Raji (cell line): ENCODE data around the gene TNFRSF25.

Source experiments
- POLR2A ChIP-seq: IDR thresholded peaks from 2 replicates; pipeline ENCODE4 v1.6.1; 2011; ENCODE audit warnings: low read depth, low read length, control low read depth; ENCODE audit not compliant: insufficient read depth

The TNFRSF25 gene, protein sequence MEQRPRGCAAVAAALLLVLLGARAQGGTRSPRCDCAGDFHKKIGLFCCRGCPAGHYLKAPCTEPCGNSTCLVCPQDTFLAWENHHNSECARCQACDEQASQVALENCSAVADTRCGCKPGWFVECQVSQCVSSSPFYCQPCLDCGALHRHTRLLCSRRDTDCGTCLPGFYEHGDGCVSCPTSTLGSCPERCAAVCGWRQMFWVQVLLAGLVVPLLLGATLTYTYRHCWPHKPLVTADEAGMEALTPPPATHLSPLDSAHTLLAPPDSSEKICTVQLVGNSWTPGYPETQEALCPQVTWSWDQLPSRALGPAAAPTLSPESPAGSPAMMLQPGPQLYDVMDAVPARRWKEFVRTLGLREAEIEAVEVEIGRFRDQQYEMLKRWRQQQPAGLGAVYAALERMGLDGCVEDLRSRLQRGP

DNA sequence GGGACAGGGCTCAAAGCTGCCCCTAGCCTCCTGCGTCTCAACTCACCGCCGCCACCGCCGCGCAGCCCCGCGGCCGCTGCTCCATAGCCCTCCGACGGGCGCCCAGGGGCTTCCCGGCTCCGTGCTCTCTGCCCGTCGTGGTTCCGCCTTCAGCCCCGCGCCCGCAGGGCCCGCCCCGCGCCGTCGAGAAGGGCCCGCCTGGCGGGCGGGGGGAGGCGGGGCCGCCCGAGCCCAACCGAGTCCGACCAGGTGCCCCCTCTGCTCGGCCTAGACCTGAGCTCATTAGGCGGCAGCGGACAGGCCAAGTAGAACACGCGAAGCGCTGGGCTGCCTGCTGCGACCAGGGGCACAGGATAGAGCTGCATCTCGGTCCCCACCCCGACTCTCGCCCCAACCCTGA is at the start of gene TNFRSF25:
TNFRSF25 (minus strand) TSS at position 151 of the 400 bp plus-strand sequence; CDS start at position 85, 66 bp downstream.
- no peak for TF ChIP-seq POLR2A

DNA sequence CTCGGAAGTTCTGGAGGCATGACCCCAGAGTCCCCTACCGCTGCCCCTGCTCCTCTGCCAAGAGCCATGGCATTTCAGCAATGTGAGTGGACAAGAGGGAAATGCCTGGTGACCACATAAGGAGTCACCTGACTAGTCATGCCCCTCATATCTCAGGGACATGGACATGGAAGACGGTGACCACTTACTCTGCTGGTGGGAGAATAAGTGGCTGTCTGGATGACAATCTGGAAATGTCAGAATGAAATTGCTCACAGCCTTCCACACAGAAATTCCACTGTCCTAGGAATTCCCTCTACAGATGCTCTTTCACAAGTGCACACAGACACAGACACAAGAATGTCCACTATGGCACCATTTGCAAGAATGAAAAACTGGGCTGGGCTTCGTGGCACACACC is 49.8 kb upstream of the TNFRSF25 start:
- no peak for TF ChIP-seq POLR2A

DNA sequence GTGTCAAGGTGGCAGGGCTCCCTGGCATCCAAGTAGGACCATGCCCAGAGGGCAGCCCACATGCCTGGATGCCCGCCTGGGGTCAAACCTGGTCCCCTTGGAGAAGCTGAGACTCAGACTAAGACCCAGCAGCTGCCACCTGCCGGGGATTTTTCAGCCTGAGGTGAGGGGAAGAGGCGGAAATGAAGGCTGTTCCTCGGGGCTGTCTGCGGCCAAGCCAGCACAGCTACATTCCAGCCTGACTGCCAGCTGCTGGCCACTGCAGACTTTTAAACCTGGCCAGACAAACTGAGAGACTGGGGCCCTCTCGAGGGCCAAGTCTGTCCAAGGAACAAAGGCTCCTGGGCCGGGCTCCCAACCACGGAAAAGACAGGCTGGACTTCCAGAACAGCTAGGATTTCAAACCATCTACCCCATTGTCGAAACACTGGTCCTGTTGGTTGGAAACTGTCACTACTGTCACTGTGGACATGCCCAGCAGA is 47.4 kb upstream of the TNFRSF25 start:
- TF ChIP-seq POLR2A = no peak

DNA sequence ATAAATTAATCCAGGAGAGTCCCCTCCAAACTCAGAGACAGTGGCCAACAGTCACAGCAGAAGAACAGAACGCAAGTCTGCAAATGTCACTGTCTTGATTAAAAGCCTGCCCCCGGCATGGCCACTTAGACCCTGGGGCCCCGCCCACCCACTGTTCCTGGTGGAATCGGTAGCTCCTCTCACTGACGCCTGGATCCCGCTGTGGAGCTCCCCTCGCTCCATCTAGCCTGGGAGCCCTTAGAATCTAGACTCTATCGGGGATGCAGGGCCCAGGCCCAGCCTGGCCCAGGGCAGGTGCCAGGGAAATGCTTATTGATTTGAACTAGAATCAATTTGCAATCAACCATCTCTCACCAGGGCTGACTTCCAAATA is 46.9 kb upstream of the TNFRSF25 start:
- no peak for TF ChIP-seq POLR2A

DNA sequence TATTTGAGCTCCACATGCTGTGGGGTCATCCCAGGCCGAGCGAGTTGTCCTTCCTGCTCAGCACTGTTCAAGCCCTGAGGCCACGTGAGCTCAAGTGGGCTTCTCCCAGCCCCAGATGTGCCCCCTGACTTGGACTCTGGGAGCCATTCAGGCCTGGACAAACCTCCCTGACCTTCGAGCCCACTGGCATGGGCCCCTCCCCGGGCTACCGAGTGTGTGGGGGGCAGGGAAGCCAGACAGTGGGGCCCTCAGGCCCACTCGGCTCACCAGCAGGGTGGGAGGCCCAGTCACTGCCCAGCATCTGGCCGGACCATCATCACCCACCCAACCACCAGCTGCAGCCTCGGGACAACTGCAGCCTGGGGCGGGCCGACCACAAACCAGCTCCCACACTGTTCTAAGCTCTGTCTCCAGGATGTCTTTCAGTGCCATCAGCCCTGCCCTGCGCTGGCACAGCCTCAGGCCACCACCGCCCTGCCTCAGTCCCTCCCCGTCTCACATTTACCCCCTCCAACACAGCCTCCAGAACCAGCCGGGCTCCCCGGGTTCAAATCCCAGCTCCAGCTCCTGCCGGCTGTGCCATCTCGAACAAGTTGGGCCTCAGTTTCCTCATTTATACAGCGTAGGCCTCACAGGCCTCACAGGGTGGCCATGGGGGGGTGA is 46.4 kb upstream of the TNFRSF25 start:
- no peak for TF ChIP-seq POLR2A

DNA sequence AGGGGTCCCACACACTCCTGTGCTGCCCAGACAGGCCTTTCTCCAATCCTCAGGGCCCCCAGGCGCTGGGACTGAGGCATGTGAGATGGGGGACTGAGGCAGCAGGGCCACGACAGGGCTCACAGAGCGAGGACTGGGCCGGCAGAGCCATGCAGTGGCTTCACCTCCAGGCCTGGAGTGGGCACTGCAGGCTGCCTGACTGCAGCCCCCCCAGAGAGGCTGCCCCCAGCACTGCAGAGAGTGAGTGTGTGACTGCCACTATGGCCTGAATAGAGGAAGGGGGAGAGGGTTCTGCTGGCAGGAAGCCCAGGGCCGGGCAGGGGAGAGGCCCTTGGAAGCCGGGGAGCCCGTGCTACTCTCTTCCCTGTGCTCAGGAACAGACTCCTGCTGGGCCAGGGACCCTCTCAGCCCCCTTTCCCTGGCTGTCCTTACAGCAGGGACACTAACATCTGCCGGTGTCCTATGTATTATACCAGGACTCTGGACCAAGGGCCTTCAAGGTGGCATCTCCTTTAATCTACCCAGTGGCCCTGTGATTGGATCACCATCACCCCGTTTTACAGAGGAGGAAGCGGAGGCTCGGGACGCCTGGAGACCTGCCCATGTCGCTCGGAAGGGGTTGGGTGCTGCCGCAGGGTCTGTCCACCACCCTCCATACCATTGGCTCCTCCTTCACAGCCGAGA is 45.7 kb upstream of the TNFRSF25 start:
- no peak for TF ChIP-seq POLR2A

DNA sequence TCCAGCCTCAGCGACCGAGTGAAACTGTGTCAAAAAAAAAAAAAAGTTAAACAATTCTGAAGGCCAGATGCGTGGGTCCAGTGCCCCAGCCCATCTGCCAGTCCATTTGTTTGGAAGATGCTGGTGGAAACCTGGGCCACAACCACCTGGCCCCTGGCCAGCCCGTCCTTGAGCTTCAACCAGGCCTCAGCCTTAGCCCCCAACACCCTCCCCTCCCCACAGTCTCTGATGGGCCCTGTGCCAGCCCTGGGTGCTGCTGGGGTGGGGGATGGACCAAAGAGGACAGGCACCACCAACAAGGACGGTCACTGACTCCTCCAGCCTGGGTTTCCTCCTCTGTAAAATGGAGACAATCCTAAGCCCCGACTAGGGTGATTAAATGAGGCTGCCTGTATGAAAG is 45.1 kb upstream of the TNFRSF25 start:
- no peak for TF ChIP-seq POLR2A

DNA sequence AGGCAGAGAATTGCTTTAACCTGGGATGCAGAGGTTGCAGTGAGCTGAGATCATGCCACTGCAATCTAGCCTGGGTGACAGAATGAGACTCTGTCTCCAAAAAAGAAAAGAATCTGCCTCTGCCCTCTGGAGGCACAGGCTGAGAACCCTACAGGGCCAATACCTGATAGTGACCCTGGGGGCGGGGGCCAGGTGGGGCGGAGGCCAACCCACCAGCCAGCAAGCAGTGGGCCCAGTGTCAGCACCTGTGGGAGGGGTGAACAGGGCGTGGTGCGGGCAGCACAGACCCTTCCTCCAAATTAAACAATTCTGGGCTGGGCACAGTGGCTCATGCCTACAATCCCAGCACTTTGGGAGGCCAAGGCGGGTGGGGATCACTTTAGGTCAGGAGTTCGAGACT is 44.5 kb upstream of the TNFRSF25 start:
- TF ChIP-seq POLR2A = no peak

DNA sequence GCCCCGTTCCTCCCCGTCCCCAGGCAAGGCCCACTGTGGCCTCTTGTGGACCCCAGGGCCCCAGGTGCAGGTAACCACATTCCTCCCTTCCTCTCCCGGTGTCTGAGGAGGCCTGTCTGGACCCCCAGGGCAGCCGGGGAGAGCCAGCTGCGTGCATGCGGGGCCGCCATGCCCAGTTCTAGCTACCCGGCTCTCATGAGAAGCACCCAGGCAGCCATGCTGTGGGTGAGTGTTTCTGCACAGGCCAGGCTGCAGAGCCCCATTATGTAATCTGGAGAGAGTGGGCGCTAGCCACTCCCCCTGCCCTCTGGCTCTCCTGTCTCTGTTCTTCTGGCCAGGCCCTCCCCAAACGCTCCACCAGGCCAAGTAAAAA is 43.9 kb upstream of the TNFRSF25 start:
- TF ChIP-seq POLR2A = no peak

DNA sequence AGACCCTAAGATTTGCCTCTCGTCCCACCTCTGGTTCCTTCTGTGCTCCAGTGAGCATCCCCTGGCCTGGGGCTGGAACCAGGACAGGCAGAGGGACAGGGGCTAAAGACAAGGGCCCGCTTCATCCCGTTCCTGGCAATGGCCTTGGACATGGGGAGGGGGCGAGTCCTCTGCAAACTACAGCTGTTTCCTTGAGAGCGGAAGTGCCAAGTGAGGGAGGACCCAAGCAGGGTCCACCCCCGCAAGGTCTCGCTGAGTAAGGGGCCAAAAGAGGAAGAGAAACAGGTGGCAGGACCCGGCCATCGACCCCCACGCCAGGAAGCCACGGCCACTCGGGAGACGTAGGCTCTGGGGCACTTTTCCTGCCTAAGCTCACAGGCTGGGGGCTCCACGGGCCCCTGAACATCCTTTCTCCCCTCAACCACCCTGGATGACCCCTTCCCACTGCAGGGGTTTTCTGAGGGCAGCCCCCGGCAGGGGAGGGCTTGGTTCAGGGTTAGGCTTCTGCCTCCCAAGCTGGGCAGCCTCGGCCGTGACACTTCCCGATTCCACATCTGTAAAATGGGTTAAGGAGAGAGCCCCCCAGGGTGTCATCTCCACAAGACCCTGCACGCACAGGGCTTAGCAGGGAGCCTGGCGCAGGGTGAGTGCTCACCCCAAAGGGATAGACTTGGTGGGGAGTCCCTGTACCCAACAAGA is 43.4 kb upstream of the TNFRSF25 start:
- no peak for TF ChIP-seq POLR2A

DNA sequence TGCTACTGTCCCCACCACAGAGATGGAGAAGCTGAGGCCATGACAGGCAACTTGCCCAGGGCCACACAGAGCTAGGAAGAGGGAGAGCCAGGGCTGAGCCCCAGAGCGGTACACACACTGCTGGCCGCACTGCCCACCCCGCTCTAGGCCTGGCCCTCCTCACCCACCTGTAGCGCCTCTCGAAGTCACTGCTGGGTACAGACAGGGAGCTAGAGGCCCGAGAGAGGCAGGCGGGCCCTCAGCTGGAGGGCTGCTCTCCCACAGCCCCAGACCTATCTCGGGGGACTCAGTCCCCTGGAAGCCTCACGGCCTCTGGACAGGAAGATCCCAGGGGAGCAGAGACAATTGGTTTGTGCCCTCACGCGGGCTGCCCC is 42.8 kb upstream of the TNFRSF25 start:
- no peak for TF ChIP-seq POLR2A

DNA sequence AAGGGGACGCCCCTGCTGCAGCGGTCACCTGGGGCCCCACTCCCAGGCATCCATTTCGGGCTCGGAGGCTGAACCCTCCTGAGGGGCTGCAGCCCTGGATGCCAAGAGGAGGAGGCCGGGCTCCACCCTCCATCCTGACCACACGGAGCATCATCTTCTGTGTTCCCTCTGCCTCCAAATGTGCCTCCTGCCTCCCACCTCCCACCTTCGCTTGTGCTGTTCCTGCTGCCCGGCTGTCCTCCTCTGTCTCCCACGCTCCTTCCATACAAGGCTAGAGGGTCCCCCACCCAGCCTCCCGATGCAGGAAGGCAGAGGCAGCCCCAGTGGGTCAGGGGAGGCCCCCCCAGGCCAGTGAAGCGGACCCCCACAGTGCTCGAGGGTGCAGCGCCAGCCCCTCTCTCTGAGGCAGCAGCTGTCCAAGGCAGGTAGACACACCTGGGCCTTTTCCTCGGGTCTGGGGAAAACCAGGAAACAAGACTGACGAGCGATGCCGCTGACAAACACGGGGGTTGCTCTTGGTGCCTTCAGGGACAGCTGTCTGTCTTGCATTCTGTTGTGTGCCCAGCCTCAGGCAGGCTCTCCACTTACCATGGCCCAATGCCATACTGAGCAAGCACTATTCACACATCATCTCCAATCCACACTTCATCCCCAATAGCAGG is 42.3 kb upstream of the TNFRSF25 start:
- no peak for TF ChIP-seq POLR2A

DNA sequence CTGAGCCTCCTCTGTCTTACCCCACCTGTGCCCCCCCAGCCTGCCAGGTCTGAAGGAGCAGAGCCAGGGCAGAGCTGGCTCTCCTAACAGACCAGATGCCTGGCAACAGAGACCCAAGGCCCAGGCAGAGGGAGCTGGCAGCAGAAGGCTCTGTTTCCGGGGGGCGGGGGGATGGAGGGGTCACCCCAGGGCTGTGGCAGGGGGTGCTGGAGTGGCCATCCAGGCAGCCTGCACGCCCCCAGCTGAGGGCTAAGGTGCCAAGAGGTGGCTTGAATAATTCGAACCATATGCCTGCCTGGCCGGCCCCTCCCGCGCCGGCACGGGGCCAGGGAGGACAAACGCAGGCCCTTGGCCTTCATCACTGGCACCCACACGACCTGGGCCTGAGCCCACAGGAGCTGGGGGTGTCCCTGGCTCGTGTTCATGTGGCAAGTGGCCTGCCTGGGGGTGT is 41.5 kb upstream of the TNFRSF25 start:
- no peak for TF ChIP-seq POLR2A

DNA sequence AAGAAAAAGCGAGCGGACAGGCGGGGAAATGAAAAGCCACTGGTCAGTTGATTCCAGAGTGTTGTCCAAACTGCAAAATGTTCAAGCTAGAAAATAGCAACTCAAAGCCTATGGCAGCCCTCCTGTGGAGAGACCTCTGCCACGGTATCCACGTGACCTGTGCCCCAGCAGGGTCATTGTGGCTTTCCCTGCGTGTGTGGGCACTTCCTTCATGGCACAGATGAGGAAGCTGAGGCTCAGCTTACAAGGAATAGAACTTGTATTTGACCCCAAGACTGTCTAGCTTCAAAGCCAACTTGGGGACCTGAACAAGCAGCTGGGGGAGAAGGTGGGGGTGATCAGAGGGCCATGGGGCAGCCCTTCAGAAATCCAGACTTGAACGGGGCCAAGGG is 41.1 kb upstream of the TNFRSF25 start:
- no peak for TF ChIP-seq POLR2A

DNA sequence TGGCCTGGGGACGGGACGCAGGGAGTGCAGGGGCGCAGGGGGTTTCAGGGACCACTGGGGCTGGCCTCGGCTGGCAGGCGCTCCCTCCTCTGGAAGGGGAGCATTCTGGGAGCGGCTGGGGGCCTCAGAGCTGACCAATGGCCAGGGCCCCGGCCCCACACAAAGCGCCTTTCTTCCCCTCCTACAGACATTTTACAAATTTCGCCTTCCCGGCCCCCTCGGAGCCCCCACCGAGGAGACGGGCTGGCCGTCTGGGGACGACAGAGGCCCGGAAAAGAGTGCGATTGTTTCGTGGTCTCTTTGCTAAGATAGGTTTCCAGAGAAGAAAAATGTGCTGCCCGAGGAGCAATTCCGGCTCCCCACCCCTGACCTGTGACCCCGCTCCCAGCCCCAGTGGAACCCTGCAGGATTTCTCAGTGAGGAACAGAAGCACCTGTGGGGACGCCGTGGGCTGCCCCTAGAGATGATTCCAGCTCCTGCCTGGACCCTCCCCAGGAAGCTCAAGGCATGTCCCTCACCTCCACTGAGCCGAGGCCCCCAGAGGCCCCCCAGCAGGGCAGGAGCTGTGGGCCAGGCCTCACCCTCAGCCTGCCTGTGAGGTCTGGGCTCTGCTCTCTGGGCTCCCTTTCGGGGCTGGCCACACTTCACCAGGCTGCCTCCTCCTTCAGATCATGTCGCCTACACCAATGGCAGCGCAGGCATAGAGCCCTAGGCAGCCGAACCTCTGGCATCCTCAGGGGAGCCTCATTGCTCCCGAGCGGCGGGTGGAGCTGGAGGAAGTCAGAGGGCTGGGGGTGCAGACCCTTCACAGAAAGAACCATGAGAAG is 40.5 kb upstream of the TNFRSF25 start:
- TF ChIP-seq POLR2A = no peak
